RWPE1 (cell line): Measurements from ENCODE around the gene HCN3.

Source experiments
- CTCF ChIA-PET: fragments of 350-600 bp; sonication (Branson Sonifier 250); formaldehyde crosslinking; extraction: SDS; loops from one replicate; lab custom pipeline; 2021; lab: Yijun Ruan, JAX
- POLR2A ChIA-PET: fragments of 400-600 bp; formaldehyde crosslinking; extraction: SDS; loops from one replicate; lab custom pipeline; 2020; ENCODE audit warnings: antibody characterized with exemption; ENCODE audit not compliant: low non-redundant PET; lab: Yijun Ruan, JAX
- DNase-seq: peaks from one replicate; pipeline ENCODE4 v3.0.0; 2012; ENCODE audit warnings: low spot score
- H3K27ac ChIP-seq: fragments of 450-650 bp; 2 replicates; pipeline ENCODE4 v1.5.1; 2017
- TF ChIP-seq, protein P1 (sequence below): fragments of 450-650 bp; conservative IDR thresholded peaks from 2 replicates; pipeline ENCODE4 v1.5.1; 2017; ENCODE audit warnings: low read depth, mild to moderate bottlenecking

Gene HCN3

DNA sequence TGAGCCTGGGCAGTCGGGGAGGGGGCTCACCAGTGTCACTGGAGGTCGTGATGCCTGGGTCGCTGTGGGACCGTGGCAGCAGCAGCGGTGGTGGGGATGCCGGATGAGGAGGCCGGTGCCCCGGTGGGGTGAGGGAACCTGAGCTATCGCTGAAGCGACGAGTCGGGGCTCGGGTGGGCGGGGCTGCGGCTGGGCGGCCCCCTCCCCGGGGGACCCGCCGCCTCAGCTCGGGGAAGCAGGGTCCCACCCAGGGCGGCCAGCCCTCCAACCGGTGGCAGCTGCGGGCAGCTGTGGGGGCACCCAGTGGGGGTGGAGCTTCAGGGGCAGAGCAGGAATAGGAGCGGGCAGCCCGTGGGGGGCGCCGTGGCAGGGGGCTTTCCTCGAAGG is 27.0 kb upstream of the HCN3 start:
- H3K27ac ChIP-seq: peak overlapping the region; percentile 63
- CTCF ChIA-PET: interaction anchor here (0.5 to 3.7 kb wide), 21 partner anchors 9 to 479 kb away, joined by 3 to 34 read pairs (median 4); partner anchors contain the start of genes CLK2, FDPS, RUSC1 and SCAMP3
- TF ChIP-seq, protein P1, sequence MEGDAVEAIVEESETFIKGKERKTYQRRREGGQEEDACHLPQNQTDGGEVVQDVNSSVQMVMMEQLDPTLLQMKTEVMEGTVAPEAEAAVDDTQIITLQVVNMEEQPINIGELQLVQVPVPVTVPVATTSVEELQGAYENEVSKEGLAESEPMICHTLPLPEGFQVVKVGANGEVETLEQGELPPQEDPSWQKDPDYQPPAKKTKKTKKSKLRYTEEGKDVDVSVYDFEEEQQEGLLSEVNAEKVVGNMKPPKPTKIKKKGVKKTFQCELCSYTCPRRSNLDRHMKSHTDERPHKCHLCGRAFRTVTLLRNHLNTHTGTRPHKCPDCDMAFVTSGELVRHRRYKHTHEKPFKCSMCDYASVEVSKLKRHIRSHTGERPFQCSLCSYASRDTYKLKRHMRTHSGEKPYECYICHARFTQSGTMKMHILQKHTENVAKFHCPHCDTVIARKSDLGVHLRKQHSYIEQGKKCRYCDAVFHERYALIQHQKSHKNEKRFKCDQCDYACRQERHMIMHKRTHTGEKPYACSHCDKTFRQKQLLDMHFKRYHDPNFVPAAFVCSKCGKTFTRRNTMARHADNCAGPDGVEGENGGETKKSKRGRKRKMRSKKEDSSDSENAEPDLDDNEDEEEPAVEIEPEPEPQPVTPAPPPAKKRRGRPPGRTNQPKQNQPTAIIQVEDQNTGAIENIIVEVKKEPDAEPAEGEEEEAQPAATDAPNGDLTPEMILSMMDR: no peak
- DNase-seq: no peak
- POLR2A ChIA-PET: no interaction called here

DNA sequence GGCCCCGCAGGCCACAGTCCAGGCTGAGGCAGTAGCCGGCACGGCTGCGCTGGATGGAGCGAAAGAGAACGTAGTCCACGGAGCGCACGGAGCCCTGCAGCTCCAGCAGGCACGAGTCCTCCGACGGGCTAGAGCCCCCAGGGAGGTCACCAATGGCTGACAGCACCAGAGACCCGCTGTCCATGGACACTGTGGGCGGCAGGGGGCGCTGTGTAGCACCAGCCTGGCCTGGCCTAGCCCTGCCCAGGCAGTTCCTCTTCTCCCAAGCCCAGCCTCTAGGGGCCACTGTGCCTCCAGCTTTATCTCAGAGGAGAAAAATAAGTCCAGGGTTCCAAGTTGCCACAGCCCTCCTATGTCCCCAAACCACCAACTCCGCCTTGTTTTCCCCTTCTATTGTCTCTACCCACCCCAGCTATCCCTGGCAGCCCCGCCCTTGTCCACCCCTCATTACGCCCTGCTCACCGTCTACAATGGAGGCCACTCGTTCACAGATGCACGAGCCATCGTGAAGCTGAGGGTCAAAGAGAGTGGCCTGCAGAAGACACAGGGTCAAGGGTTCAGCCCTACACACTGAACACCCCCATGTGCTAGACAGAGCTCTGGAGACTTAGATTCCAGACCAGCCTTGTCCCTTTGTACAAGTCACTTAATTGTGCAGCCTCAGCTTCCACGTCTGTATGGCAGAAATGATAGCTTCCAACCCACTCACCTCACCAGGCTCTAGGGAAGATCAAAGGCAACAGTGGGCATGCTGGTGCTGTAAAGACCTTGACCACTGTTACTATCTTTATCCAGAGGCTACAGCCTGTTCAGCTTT is 26.4 kb upstream of the HCN3 start:
- CTCF ChIA-PET: interaction anchor here (0.5 to 3.7 kb wide), 32 partner anchors 8 to 479 kb away, joined by 3 to 34 read pairs (median 4); partner anchors contain the start of genes CLK2, FDPS, HCN3 and RUSC1
- TF ChIP-seq, protein P1: peak; percentile 98
- peak; percentile 94 for DNase-seq
- POLR2A ChIA-PET: interaction anchor here (0.5 kb wide), 1 partner anchor 896 kb away, joined by 3 read pairs; no protein-coding TSS in a partner anchor
- H3K27ac ChIP-seq: peak overlapping the region; percentile 63

DNA sequence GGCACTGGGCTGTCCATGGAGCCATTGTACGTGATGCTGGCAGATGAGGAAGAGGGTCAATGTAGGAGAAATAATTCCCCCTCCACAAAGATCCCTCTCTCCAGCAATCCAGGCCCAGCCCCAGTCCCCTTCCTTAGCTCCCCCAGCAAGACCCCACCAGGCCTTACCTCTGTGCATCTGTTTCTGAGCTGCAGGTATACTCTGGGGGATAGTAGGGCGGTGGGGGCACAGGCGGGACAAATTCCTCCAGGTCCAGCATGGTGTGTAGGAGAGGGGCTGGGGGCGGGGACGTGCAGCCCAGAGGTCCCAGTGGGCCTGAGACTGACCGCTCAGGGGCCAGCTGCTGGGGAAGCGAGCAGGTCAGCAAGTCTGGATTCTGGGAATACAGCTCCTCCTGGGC is 25.7 kb upstream of the HCN3 start:
- no peak for DNase-seq
- H3K27ac ChIP-seq: peak overlapping the region; percentile 63
- ChIA-PET CTCF (interaction anchor here (0.6 to 3.7 kb wide), 18 partner anchors 10 to 341 kb away, joined by 3 to 34 read pairs (median 5); partner anchors contain the start of genes CLK2, FDPS, RUSC1 and SCAMP3), POLR2A (interaction anchor here (0.6 kb wide), 1 partner anchor 8 kb away, joined by 6 read pairs; no protein-coding TSS in a partner anchor)
- TF ChIP-seq, protein P1: no peak

DNA sequence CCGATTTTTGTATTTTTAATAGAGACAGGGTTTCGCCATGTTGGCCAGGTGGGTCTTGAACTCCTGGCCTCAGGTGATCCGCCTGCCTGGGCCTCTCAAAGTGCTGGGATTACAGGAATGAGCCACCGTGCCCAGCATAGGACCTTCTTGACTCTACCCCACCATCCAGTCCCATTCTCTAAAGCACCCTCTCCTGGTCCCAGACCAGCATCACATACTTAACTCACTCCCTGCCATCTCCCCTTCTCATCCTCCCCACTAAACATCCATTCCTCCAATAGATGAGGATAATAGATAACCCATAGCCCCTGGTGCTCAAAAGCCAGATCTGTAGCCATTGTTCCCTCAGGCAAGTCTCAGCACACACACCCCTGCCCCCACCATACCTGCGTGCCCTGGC is 24.1 kb upstream of the HCN3 start:
- DNase-seq: no peak
- peak overlapping the region; percentile 92 for H3K27ac ChIP-seq
- ChIA-PET CTCF (no interaction called here), POLR2A (interaction anchor here (0.6 kb wide), 1 partner anchor 45 kb away, joined by 4 read pairs; no protein-coding TSS in a partner anchor)
- TF ChIP-seq, protein P1: no peak

DNA sequence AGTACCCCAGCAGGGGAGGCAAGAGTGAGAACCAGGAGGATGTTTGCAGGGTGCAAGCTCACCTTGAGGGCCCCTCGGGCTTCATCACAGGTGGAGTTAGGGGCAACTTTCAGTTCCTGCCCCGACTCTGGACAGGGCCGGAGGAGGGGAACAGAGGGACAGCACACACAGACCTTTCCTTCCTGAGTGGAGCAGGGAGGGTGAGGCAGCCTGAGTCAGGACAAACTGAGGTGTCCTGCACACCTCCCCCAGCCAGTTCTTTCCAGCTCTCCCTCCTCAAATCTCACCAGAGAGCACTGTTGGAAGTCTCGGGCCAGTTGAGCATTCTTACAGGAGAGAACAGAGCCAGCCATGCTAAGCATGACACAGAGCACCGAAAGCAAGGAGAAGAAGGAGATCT is 23.5 kb upstream of the HCN3 start:
- CTCF ChIA-PET: interaction anchor here (0.5 to 0.7 kb wide), 2 partner anchors 113 to 576 kb away, joined by 3 read pairs; no protein-coding TSS in a partner anchor
- POLR2A ChIA-PET: interaction anchor here (0.6 kb wide), 1 partner anchor 46 kb away, joined by 4 read pairs; no protein-coding TSS in a partner anchor

More for the DNA sequence above, 23.5 kb upstream of the HCN3 start:
- TF ChIP-seq, protein P1: no peak
- DNase-seq: no peak
- peak overlapping the region; percentile 92 for H3K27ac ChIP-seq
